Measurements from ENCODE around the gene TMEM8B.
"Not testable (repeated sequence)": the region's sequence is repeated elsewhere in the genome, so short reads cannot be mapped to it uniquely, and the experiment has no call there.

Gene TMEM8B

GRCh38 chr9:35908504-35909125 is 79.6 kb downstream of the TMEM8B start:
- DNase-seq (ENCODE audit: low spot score) = no peak

GRCh38 chr9:35909274-35909673 is 80.2 kb downstream of the TMEM8B start, which contains the start of gene SPAAR:
SPAAR (plus strand) TSS chr9:35909490; CDS start chr9:35910464, 974 bp downstream.
- no peak for DNase-seq (ENCODE audit: low spot score)

- DNase-seq (ENCODE audit: low spot score) = no peak
These were observed 80.9 kb downstream of the TMEM8B start for GRCh38 chr9:35909687-35910612.

- peak; percentile 73 for DNase-seq (ENCODE audit: low spot score)
These were observed 81.8 kb downstream of the TMEM8B start for GRCh38 chr9:35910613-35911359.

GRCh38 chr9:35911690-35912089 is 82.7 kb downstream of the TMEM8B start:
- DNase-seq (ENCODE audit: low spot score) = no peak

- DNase-seq (ENCODE audit: low spot score) = no peak
These were observed 83.9 kb downstream of the TMEM8B start for GRCh38 chr9:35912791-35913400.

GRCh38 chr9:35913429-35913828 is 84.4 kb downstream of the TMEM8B start:
- not testable (repeated sequence) for DNase-seq (ENCODE audit: low spot score)

GRCh38 chr9:35914301-35914807 is 85.3 kb downstream of the TMEM8B start:
- DNase-seq (ENCODE audit: low spot score) = no peak
